Keratinocyte (primary cell): Measurements from ENCODE around the gene CUX1. TPM values are rescaled to one million over a fixed set of nuclear protein-coding genes. Genes with fewer than 3 reads are reported as not detected.

Experiments
- DNase-seq: peaks from one replicate; pipeline ENCODE4 v3.0.0-alpha.2; 2011; ENCODE audit warnings: low read depth, missing footprints, low spot score
- FAIRE-seq: peaks from 2 replicates; lab custom pipeline; 2011; peaks lifted over from hg19 to GRCh38; lab: Jason Lieb, UNC
- H2AFZ ChIP-seq: 2 replicates; pipeline ENCODE4 v1.6.0; 2012; ENCODE audit warnings: low read length, control low read depth, inconsistent platforms; ENCODE audit not compliant: control insufficient read depth
- H3K27ac ChIP-seq: 2 replicates; pipeline ENCODE4 v1.5.1; 2011; ENCODE audit warnings: low read length; ENCODE audit not compliant: control insufficient read depth, insufficient read depth
- H3K27me3 ChIP-seq: 3 replicates; pipeline ENCODE4 v1.6.0; 2011; ENCODE audit warnings: low read length; ENCODE audit not compliant: control insufficient read depth, insufficient read depth; ENCODE audit errors: extremely low read depth
- H3K36me3 ChIP-seq, 2 experiments: 2 replicates in 1 of 2; 3 replicates in 1 of 2; pipeline ENCODE4 v1.5.1; 2011; ENCODE audit warnings: low read length in 2 of 2, mild to moderate bottlenecking in 1 of 2; ENCODE audit not compliant: control insufficient read depth in 2 of 2, insufficient read depth in 2 of 2; ENCODE audit errors: extremely low read depth in 1 of 2
- H3K4me1 ChIP-seq: 3 replicates; pipeline ENCODE4 v1.5.1; 2011; ENCODE audit warnings: low read length; ENCODE audit not compliant: control insufficient read depth, insufficient read depth; ENCODE audit errors: extremely low read depth
- H3K4me2 ChIP-seq: 3 replicates; pipeline ENCODE4 v1.6.0; 2011; ENCODE audit warnings: low read depth, low read length; ENCODE audit not compliant: control insufficient read depth, insufficient read depth; ENCODE audit errors: extremely low read depth
- H3K4me3 ChIP-seq, 3 experiments: fragments of 200-600 bp in 1 of 3; sonication (generic) in 1 of 3; 2 replicates in 2 of 3; 3 replicates in 1 of 3; pipeline ENCODE4 v1.5.1; 2011 to 2016; ENCODE audit warnings: low read length in 3 of 3, mild to moderate bottlenecking in 3 of 3, control low read depth in 2 of 3, inconsistent platforms in 1 of 3, low read depth in 1 of 3, mixed read lengths in 1 of 3, mixed run types in 1 of 3, moderate library complexity in 1 of 3; ENCODE audit not compliant: control insufficient read depth in 2 of 3, insufficient read depth in 2 of 3; ENCODE audit errors: extremely low read depth in 1 of 3
- H3K79me2 ChIP-seq: 2 replicates; pipeline ENCODE4 v1.6.0; 2012; ENCODE audit warnings: low read length; ENCODE audit not compliant: control insufficient read depth, insufficient read depth
- H3K9ac ChIP-seq: 3 replicates; pipeline ENCODE4 v1.6.0; 2011; ENCODE audit warnings: low read length; ENCODE audit not compliant: control insufficient read depth, insufficient read depth; ENCODE audit errors: extremely low read depth
- H3K9me1 ChIP-seq: 3 replicates; pipeline ENCODE4 v1.6.0; 2011; ENCODE audit warnings: low read length; ENCODE audit not compliant: control insufficient read depth, insufficient read depth; ENCODE audit errors: extremely low read depth
- H3K9me3 ChIP-seq: 2 replicates; pipeline ENCODE4 v1.5.1; 2012; ENCODE audit warnings: low read depth, low read length; ENCODE audit not compliant: control insufficient read depth
- H4K20me1 ChIP-seq: 3 replicates; pipeline ENCODE4 v1.6.0; 2011; ENCODE audit warnings: low read length; ENCODE audit not compliant: control insufficient read depth, insufficient read depth; ENCODE audit errors: extremely low read depth
- CTCF ChIP-seq, 3 experiments: IDR thresholded peaks in 1 of 3; conservative IDR thresholded peaks in 1 of 3; optimal IDR thresholded peaks in 1 of 3; 2 replicates in 2 of 3; 3 replicates in 1 of 3; pipeline versions ENCODE3 to v1.5.1; 2011; ENCODE audit warnings: low read length in 3 of 3, mild to moderate bottlenecking in 3 of 3, moderate library complexity in 2 of 3, control low read depth in 1 of 3, inconsistent platforms in 1 of 3; ENCODE audit not compliant: insufficient read depth in 2 of 3; ENCODE audit errors: extremely low read depth in 1 of 3
- EZH2 ChIP-seq: IDR thresholded peaks from one replicate; pipeline ENCODE4 v1.6.1; 2012; ENCODE audit warnings: inconsistent platforms, mild to moderate bottlenecking, low read length, moderate library complexity
- dilution Hi-C: fragments of 300-500 bp; cut with MboI; formaldehyde crosslinking; loops from one replicate; pipeline ENCODE4 v1.7.0; 2020; ENCODE audit warnings: low sequenced_read_pairs; ENCODE audit not compliant: extremely low pct_ligation_motif_present
- polyA plus RNA-seq, 5 experiments: library from polyadenylated mRNA; depleted of rRNA in 3 of 5; stranded (reverse) in 3 of 5; stranded (forward) in 1 of 5; unstranded in 1 of 5; fragments of >200 nt; gene quantifications; 1 replicate in 1 of 5; 2 replicates in 3 of 5; 3 replicates in 1 of 5; pipeline versions ENCODE4 v1.2.1 to v1.2.3, GENCODE V29; 2011 to 2012; ENCODE audit warnings: missing spikeins in 2 of 5, low read depth in 1 of 5, low replicate concordance in 1 of 5

The CUX1 gene
- polyA plus RNA-seq, 1 donor (not counting 4 experiments of a cell fraction or from before 2014, with no cell fraction given), result 18.3 TPM

DNA sequence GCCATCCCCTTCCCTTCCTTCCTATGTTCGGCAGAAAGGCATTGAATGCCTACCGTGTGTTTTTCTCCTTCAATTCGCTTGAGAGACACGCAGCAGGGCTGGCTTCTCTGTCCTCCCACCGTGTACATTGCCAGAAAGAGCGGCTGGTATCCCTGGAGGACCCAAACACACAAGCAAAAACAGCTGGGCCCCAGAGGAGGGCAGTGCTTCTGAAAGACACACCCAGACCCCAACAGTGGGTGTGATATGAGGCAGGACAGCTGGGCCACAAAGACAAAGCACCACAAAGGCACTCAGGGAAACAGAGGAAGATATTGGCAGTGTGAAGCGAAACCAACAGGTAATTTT is 336.1 kb downstream of the CUX1 start:
- H3K36me3 ChIP-seq, result no peaks in the 10 kb centered on the region
- no peak for FAIRE-seq
- H3K79me2 ChIP-seq, result no peaks in the 10 kb centered on the region
- dilution Hi-C loops, result no loop called here
- H3K4me2 ChIP-seq, result peak overlapping the region; percentile 78
- peak overlapping the region; percentile 77 for H2AFZ ChIP-seq
- no peaks in the 10 kb centered on the region for H4K20me1 ChIP-seq
- no peaks in the 10 kb centered on the region for H3K9me1 ChIP-seq
- H3K4me1 ChIP-seq, result peaks cover 29% of the 10 kb centered on the region
- peak overlapping the region; percentile 85 for H3K9ac ChIP-seq
- no peaks in the 10 kb centered on the region for H3K9me3 ChIP-seq
- no peaks in the 10 kb centered on the region for H3K27me3 ChIP-seq
- peak overlapping the region in 2 of 3 experiments; percentile 27 to 54 for H3K4me3 ChIP-seq
- no peak for DNase-seq
- peak overlapping the region; percentile 98 for H3K27ac ChIP-seq
- no peak for TF ChIP-seq CTCF (optimal IDR thresholded peaks at IDR 0.05 in 1 of 3, IDR thresholded peaks at IDR 0.05 in 1 of 3, conservative IDR thresholded peaks at IDR 0.05 in 1 of 3; ENCODE audit: extremely low read depth in 1 of 3, insufficient read depth in 2 of 3, low read length in 3 of 3)
- TF ChIP-seq EZH2, result no peak

DNA sequence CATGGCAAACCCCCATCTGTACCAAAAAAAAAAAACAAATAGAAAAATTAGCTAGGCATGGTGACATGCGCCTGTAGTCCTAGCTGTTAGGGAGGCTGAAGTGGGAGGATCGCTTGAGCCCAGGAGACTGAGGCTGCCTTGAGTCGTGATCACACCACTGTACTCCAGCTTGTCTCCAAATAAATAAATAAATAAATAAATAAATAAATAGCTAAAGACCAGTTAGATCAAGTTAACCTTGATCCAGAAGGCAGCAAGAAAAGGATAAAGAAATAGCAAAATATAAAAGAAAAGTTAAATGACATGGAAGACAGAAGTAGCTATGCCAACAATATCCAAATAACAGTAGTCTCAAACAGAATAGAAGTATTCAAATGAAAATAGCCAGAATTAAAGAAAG is 337.0 kb downstream of the CUX1 start:
- Histone ChIP-seq H3K4me3 (no peak overlapping the region), H2AFZ (no peak overlapping the region), H3K27me3 (no peaks in the 10 kb centered on the region), H3K4me1 (peaks cover 29% of the 10 kb centered on the region), H3K9me1 (no peaks in the 10 kb centered on the region), H3K9me3 (no peaks in the 10 kb centered on the region), H3K79me2 (no peaks in the 10 kb centered on the region), H3K9ac (no peak overlapping the region), H3K4me2 (no peak overlapping the region), H4K20me1 (no peaks in the 10 kb centered on the region), H3K36me3 (no peaks in the 10 kb centered on the region), H3K27ac (peak overlapping the region; percentile 98)
- dilution Hi-C loops, result no loop called here
- DNase-seq (no peak), FAIRE-seq (no peak)
- TF ChIP-seq EZH2 (no peak), CTCF (optimal IDR thresholded peaks at IDR 0.05 in 1 of 3, IDR thresholded peaks at IDR 0.05 in 1 of 3, conservative IDR thresholded peaks at IDR 0.05 in 1 of 3; ENCODE audit: extremely low read depth in 1 of 3, insufficient read depth in 2 of 3, low read length in 3 of 3) (no peak)
